GM19023 (cell line): ENCODE measurements around the gene CD200R1.
"Not testable (repeated sequence)": the region's sequence is repeated elsewhere in the genome, so short reads cannot be mapped to it uniquely, and the experiment has no call there.

Experiments
- ATAC-seq: cut with Tn5 transposase; IDR thresholded peaks from one replicate; pipeline ENCODE4 v1.9.1; 2021; ENCODE audit warnings: mild to moderate bottlenecking, moderate library complexity; ENCODE audit not compliant: unreplicated experiment

CD200R1 gene

GRCh38 chr3:112976001-112976400 is 1.1 kb upstream of the CD200R1 start:
- no peak for ATAC-seq

- ATAC-seq = peak; percentile 31
Observed at GRCh38 chr3:112974178-112974517, 755 bp downstream of the CD200R1 start.

DNA sequence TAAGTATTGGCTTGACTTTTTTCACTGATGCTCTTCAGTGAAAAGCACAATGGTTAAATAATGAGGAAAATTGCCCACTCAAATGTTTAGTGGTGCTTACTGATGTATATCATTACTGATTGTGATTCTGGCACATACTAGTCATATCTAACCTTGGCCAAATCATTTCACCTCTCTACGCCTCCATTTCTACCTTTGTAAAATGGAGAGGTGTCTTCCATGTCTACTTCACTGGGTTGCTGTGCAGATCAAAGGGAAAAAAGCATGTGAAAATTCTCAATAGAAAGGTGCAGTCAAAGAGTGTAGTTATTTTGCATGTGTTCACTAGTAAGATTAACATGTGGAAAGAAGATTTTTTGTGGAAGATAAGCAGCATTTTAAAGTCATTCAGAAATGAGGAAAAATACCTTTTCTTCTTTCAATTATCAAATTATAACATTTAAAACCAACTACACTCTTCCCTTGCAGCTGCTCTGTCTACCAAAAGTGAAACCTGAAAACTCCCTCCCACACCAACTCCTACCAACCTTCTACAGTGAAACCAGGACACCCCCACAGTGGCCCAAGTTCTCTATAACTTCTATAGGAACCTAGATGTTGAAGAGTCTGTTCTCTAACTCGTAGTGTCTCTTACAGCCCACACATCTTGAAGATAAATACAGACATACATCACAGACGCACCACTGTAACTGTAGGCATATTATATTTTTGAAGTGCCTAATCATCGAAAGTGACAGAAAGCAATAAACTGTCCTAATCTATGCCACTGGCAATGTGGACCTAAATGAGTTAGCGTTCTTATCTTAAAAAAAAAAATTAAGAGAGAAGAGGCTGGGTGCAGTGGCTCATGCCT is 1.4 kb downstream of the CD200R1 start:
- peak; percentile 90 for ATAC-seq

- ATAC-seq = no peak
Observed at GRCh38 chr3:112972158-112972557, 2.7 kb downstream of the CD200R1 start.

DNA sequence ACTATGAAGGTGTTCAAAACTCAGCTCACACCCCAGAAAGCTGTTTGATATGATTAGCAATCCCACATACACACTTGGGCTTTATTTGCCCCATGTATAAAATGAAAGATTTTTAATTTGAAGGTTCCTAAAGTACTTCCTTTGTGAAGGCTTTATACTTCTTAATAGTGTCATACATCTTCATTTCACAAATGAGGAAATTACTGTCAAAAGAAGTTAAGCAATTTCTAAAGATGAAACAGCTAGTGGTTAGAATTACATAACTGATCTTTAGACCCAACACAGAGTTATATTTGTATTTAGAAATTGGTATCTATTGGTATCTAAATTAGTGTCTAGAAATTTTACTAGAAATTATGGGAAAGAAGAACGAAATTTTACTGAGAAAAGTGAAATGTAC is 7.1 kb downstream of the CD200R1 start:
- ATAC-seq = no peak

DNA sequence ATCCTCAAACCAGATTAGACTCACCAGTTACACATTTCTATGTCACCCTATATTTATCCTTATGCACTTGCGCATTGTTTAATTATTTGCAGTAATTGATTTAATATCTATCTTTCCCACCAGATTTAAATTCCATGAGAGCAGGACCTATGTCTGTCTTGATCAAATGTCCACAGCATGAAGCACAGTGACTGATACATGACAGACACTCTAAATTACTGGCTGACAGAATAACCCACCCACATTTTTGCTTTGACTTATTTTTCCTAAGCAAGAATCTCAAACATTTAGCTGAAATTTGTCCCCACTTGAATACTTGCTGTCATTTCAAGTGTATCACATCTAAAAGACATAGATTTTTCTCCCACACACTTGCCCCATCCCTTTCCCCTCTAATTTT is 7.5 kb downstream of the CD200R1 start:
- ATAC-seq = no peak

GRCh38 chr3:112966633-112967032 is 8.3 kb downstream of the CD200R1 start:
- ATAC-seq = no peak

- ATAC-seq = no peak
Observed at GRCh38 chr3:112965656-112966055, 9.2 kb downstream of the CD200R1 start.

DNA sequence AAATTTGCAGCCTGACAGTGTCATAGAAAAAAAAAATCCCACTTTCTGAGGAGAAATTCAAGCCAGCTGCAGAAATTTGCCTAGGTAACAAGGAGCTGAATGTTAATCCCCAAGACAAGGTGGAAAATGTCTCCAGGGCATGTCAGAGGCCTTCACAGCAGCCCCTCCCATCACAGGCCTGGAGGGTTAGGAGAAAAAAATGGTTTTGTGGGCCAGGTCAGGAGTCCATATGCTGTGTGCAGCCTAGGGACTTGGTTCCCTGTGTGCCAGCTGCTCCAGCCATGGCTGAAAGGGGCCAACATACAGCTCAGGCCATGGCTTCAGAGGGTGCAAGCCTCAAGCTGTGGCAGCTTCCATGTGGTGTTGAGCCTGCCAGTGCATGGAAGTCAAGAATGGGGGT is 11.2 kb downstream of the CD200R1 start:
- no peak for ATAC-seq

DNA sequence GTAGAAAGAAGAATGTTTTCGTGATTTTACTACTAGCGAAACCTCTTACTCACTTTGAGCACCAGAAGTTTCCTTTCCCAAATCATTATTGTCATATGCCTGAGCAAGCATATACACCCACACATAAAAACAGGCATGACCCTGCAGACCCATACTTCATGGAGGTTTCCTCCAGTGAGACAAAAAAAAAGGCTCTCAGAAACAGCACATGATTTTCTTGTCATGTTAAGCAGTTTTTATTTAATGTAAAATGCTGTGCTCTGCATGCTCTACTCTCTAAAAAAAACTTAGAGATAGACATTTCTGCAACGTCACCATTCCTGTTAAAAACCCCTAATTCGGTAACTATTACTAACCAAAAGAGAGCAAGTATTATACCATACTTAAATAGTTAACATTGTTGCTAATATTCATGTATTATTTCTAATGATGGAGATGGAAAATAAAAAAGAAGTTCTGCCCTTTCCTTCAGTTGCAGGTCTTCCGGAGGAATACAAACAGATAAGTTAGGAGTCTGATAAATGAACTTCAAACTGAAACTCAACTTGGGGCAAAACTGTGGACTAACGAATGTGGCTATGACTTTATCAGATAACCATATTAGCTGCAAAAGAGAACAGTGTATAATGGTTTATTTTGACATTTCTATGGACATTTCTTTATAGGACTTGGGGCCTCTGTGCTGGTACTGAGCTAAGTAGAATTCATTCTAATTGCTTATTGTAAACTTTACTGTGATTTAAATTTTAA is 15.9 kb downstream of the CD200R1 start:
- peak; percentile 52 for ATAC-seq

DNA sequence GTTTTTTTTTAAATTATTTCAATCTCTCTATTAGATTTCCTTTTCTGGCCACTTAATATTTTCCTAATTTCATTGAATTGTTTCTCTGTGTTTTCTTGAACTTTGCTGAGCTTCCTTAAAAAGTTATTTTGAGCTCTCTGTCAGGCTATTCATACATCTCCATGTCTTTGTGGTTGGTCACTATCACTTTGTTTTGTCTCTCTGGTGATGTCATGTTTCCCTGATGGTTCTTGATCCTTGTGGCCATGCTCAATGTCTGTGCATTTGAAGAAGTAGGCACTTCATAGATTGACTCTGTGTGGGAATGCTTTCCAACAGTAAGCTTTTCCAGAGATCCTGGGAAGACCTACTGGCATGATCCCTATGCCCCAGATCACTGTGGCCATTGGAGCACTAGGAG is 18.6 kb downstream of the CD200R1 start:
- no peak for ATAC-seq

- ATAC-seq = no peak
Observed at GRCh38 chr3:112948346-112948838, 26.5 kb downstream of the CD200R1 start.

GRCh38 chr3:112931736-112932521 is 43.0 kb downstream of the CD200R1 start:
- no peak for ATAC-seq

GRCh38 chr3:112930771-112931170 is 44.1 kb downstream of the CD200R1 start:
- ATAC-seq = no peak

GRCh38 chr3:112925969-112926368 is 48.9 kb downstream of the CD200R1 start:
- no peak for ATAC-seq

DNA sequence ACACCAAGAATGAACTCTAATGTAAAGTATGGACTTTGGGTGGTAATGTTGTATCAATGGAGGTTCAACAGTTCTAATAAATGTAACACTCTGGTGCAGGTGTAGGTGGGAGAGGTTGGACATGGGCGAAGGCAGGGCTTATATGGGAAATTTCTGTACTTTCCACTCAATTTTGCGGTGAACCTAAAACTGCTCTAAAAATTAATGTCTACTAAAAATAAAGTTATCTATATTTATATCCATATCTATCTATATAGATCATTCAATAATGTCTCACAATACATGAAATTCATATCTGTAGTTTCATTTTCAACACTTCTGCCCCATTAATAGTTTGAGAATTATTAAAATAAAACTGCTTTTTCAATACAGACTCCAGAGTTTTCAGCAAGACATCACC is 49.3 kb downstream of the CD200R1 start:
- no peak for ATAC-seq

- ATAC-seq = not testable (repeated sequence)
Observed at GRCh38 chr3:112919541-112919940, 55.4 kb downstream of the CD200R1 start.

GRCh38 chr3:112908252-112908651 is 66.7 kb downstream of the CD200R1 start:
- peak; percentile 97 for ATAC-seq

DNA sequence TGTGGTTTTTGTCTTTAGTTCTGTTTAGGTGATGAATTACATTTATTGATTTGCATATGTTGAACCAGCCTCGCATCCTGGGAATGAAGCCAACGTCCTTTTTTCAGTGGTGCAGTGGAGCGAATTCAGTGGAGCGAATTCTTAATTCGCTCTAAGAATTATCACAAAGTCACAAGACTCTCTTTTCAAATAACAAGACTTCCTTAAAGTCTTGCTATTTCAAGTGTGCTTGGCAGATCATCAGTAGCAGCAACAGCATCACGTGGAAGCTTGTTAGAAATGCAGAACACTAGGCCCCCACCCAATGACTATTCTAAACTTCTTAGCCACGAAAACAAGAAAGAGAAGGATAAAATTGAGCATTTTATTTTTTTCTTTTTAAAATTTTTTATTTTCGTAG is 70.1 kb downstream of the CD200R1 start:
- no peak for ATAC-seq

- no peak for ATAC-seq
Observed at GRCh38 chr3:112900113-112900512, 74.8 kb downstream of the CD200R1 start.

DNA sequence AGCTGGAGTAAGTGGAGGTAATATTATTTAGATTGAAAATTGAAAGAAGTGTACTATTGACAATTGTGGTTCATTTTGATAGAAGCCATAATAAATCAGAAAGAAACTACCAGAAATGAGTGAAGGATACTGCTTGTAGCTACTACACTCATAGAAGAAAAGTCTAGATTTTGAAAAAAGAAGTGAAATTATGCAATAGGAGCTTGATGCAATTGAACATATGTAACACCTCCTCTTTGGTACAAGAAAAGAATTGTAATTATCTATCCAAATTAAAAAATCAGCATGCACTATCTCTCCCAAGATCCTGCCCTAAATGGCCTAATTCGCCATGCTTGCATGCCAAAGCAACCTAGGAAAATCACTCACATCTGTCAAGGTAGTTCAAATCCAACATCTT is 77.1 kb downstream of the CD200R1 start:
- no peak for ATAC-seq
